Stimulated activated CD4-positive, alpha-beta T cell treated with anti-CD3 and anti-CD28 coated beads, Interleukin-1b, Interleukin-23, amount 100 ng/mL, for 4 hours (primary cell): ENCODE data around the gene FFAR1.

Experiments
- DNase-seq, 2 donors: peaks; one replicate each; pipeline ENCODE4 v3.0.0-alpha.2; 2020; ENCODE audit warnings: low read depth in 2 of 2

The FFAR1 gene

GRCh38 chr19:35388277-35389054, 40.8 kb downstream of the FFAR1 start:
- DNase-seq, result no peak

- DNase-seq, result no peak
Measured at GRCh38 chr19:35389192-35389861, 41.6 kb downstream of the FFAR1 start.

DNA sequence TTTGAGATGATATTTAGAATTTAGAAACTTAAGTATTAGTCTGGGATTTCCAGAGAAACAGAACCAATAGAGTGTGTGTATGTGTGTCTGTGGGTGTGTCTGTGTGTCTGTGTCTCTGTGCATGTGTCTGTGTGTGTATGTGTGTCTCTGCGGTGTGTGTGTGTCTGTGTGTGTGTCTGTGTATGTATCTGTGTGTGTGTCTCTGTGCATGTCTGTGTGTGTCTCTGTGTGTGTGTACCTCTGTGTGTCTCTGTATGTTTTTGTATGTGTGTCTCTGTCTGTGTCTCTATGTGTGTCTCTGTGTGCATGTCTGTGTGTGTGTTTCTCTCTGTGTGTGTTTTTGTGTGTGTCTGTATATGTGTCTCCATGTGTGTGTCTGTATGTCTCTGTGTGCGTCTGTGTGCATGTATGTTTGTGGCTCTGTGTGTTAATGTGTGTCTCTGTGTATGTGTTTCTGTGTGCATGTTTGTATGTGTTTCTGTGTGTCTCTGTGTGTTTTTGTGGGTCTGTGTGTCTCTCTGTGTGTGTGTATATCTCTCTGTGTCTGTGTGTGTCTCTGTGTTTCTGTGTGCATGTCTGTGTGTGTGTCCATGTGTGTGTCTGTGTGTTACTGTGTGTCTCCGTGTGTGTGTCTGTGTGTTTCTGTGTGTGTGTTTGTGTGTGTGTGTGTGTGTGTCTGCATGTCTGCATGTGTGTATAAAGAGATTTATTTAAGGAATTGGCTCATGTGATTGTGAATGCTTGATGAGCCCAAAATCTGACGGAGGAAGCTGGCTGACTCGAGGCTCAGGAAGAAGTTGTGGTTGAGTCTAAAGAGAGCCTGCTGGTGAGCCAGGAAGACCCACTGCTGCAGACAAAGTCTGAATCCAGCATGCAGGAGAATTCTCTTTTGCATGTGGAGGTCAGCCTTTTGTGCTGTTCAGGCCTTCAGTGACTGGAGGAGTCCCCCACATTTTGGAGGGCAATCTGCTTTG, 45.3 kb downstream of the FFAR1 start:
- DNase-seq, result no peak

DNA sequence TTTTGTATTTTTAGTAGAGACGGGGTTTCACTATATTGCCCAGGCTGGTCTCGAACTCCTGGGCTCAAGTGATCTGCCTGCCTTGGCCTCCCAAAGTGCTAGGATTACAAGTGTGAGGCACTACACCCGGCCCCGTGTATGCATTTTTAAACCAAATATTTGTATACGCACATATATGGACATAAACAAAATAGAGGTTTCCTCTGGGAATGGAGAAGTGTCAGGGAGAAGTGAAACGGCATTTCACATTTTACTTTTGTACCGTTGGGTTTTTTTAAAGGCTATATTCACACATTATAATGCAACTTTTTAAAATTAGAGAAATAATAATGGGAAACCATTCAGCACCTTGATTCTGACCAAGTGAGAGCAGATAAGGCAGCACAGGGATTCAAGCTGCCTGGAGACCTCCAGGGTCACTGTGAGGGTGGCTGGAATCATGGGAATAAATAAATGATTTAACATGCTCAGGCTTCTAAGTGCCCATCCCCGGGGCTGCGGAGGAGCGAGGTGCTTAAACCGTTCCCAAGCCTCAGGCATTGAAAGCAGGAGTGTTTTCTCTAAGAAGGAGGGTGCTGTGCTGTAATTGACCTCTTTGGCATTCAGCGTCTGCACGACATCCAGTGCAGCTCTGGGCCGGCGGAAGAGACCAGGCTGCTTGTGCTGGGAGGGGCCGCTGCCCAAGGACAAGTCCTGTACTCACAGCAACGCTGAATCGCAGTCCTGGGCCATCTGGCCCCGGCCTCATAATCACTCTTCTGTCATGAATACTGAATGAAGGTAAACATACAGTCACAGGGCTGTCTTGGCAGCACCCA, 47.9 kb downstream of the FFAR1 start:
- DNase-seq, result no peak

GRCh38 chr19:35396240-35396885, 48.7 kb downstream of the FFAR1 start:
- DNase-seq, result no peak

- DNase-seq, result no peak
Measured at GRCh38 chr19:35397064-35397463, 49.4 kb downstream of the FFAR1 start.
